COR-L47 (cell line): ENCODE data around the gene COQ10A.
A peak's percentile ranks its signal among the peaks of the same experiment; 100 is the strongest.

Experiments used
- DNase-seq: peaks from one replicate; lab custom pipeline; 2025; lab: John Stamatoyannopoulos, UW

The COQ10A gene

DNA sequence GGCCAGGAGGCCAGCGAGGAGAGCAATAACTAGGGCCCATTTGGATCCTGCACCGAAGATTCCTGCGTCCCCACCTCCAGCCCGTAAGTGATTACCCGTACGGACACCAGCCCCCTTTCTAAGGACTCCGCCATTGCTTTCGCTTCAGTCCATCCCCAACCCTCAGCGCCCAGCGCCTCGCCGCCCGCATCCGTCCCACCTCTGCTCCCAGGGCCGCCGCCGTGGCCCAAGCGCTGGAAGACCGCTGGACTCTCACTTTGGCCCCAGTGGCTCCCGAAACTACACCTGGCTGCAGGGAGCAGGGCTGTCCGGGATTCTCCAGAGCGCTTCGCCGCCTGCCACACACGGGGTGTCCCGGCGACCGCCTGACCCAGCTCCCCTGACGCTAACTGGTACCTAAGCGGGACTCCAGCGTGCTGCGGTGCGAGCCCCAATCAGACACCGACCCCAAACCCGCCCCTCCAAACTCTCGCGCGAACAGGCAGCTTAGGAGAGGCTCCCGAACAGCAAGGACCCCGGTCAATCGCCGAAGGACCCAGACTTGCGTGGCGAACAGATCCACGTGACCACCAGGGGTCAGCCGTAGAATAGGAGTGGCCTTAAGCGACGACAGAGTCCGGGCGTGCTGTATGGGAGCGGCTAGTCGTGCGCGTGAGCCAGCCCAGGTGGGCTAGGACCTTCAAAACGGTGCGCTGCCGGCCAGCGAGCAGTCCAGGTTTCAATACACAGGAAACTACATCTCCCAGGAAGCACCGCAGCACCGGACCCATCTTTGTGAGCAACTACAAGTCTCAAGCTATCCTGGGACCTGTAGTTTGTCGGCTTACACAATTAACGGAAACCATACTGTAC is 49.1 kb downstream of the COQ10A start, which contains the start of gene CNPY2:
TSS of gene CNPY2 (minus strand) at position 367 of the 852 bp plus-strand sequence. CDS start 771 bp downstream, outside the sequence.
- DNase-seq, result peak; percentile 99

DNA sequence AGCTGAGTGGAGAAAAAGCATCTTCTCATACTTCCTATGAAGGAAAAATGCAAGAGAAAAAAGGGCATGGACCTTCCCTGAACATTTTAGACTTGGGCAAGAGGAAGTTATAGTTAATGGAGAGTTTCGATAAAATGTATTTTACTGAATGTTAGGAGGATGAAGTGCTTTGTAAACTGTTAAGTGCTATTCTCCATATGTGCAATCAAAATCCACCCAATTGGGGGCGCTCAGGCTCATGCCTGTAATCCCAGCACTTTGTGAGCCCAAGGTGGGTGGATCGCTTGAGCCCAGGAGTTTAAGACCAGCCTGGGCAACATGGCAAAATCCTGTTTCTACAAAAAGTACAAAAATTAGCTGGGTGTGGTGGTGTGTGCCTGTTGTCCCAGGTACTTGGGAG is 50.9 kb downstream of the COQ10A start:
- no peak for DNase-seq
